Smooth muscle cell (in vitro differentiated cells): Measurements from ENCODE around the gene AGRN. TPM values are rescaled to one million over a fixed set of nuclear protein-coding genes. Genes with fewer than 3 reads are reported as not detected.

ENCODE experiments used
- DNase-seq: peaks from one replicate; lab custom pipeline; 2025; ENCODE audit not compliant: unreplicated experiment; lab: John Stamatoyannopoulos, UW
- H2AFZ ChIP-seq: fragments of 200-600 bp; sonication (generic); 2 replicates; pipeline ENCODE4 v1.6.0; 2016; ENCODE audit warnings: antibody characterized with exemption, low read depth, mild to moderate bottlenecking
- H3F3A ChIP-seq: fragments of 200-600 bp; sonication (generic); 2 replicates; pipeline ENCODE4 v1.6.0; 2017; ENCODE audit warnings: antibody characterized with exemption, low read depth
- H3K27ac ChIP-seq: fragments of 200-600 bp; sonication (generic); 2 replicates; pipeline ENCODE4 v1.5.1; 2016; ENCODE audit warnings: low read depth, mild to moderate bottlenecking
- H3K27me3 ChIP-seq: fragments of 200-600 bp; sonication (generic); 2 replicates; pipeline ENCODE4 v1.6.1; 2016; ENCODE audit warnings: low read depth, mild to moderate bottlenecking
- H3K36me3 ChIP-seq: fragments of 200-600 bp; sonication (generic); 2 replicates; pipeline ENCODE4 v1.5.1; 2016; ENCODE audit warnings: low read depth
- H3K4me1 ChIP-seq: fragments of 200-600 bp; sonication (generic); 2 replicates; pipeline ENCODE4 v1.5.1; 2016; ENCODE audit warnings: low read depth
- H3K4me2 ChIP-seq: fragments of 200-600 bp; sonication (generic); 2 replicates; pipeline ENCODE4 v1.6.0; 2016; ENCODE audit warnings: mild to moderate bottlenecking
- H3K4me3 ChIP-seq: fragments of 200-600 bp; sonication (generic); 2 replicates; pipeline ENCODE4 v1.5.1; 2016; ENCODE audit warnings: mild to moderate bottlenecking
- H3K79me2 ChIP-seq: fragments of 200-600 bp; sonication (generic); 2 replicates; pipeline ENCODE4 v1.6.0; 2016; ENCODE audit warnings: low read depth, mild to moderate bottlenecking
- H3K9ac ChIP-seq: fragments of 200-600 bp; sonication (generic); 2 replicates; pipeline ENCODE4 v1.6.0; 2016; ENCODE audit warnings: low read depth
- H3K9me3 ChIP-seq: fragments of 200-600 bp; sonication (generic); replicated peaks from 2 replicates; pipeline ENCODE4 v1.5.1; 2016; ENCODE audit warnings: low read depth
- H4K20me1 ChIP-seq: fragments of 200-600 bp; sonication (generic); 2 replicates; pipeline ENCODE4 v1.6.0; 2016; ENCODE audit warnings: low read depth
- whole genome bisulfite sequencing: methylation state at CpG from one replicate; pipeline ENCODE4 v1.1.7; 2016; ENCODE audit warnings: low lambda C conversion rate; 5-methylcytosine and 5-hydroxymethylcytosine counted together
- polyA plus RNA-seq: library from polyadenylated mRNA; unstranded; fragments of >200 nt; fragmentation: Nextera tagmentation; extraction: Ambion mirVana; gene quantifications from 2 replicates; pipeline ENCODE4 v1.2.1, GENCODE V29; 2016
- total RNA-seq: library from RNA; depleted of rRNA; stranded (reverse); fragments of >200 nt; gene quantifications from 2 replicates; pipeline ENCODE4 v1.2.3, GENCODE V29; 2014
- TF ChIP-seq, protein P1 (sequence below): fragments of 200-600 bp; sonication (generic); IDR thresholded peaks from 2 replicates; pipeline ENCODE4 v1.5.1; 2017; ENCODE audit warnings: borderline replicate concordance, mild to moderate bottlenecking, antibody characterized with exemption; ENCODE audit not compliant: insufficient read depth, poor library complexity, severe bottlenecking

Gene AGRN
- total and polyA plus RNA-seq, 2 experiments from 2014 or later, result 17.5 to 24.7 TPM

DNA sequence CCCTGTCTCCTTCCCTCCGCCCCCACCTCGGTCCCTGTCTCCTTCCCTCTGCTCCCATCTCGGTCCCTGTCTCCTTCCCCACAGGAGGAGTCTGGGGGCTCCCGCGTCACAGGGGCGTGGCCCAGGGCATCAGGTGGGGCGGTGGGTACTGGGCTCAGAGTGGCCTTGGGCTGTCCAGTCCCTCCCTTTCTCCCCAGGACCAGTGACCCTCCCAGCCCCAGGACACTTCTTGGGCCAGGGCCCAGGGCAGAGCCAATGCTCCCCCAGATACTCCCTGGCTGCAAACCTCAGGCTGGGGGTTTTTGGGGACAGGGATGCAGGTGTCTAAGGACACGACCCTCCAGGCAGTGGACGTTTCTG lies 61.0 kb downstream of the AGRN start:
- H3K36me3 ChIP-seq, result no peaks in the 10 kb centered on the region
- no peaks in the 10 kb centered on the region for H3K9me3 ChIP-seq
- TF ChIP-seq, protein P1, sequence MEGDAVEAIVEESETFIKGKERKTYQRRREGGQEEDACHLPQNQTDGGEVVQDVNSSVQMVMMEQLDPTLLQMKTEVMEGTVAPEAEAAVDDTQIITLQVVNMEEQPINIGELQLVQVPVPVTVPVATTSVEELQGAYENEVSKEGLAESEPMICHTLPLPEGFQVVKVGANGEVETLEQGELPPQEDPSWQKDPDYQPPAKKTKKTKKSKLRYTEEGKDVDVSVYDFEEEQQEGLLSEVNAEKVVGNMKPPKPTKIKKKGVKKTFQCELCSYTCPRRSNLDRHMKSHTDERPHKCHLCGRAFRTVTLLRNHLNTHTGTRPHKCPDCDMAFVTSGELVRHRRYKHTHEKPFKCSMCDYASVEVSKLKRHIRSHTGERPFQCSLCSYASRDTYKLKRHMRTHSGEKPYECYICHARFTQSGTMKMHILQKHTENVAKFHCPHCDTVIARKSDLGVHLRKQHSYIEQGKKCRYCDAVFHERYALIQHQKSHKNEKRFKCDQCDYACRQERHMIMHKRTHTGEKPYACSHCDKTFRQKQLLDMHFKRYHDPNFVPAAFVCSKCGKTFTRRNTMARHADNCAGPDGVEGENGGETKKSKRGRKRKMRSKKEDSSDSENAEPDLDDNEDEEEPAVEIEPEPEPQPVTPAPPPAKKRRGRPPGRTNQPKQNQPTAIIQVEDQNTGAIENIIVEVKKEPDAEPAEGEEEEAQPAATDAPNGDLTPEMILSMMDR, result no peak
- no peaks in the 10 kb centered on the region for H3K79me2 ChIP-seq
- no peak overlapping the region for H3K9ac ChIP-seq
- no peak for DNase-seq
- H3K4me3 ChIP-seq, result no peak overlapping the region
- H3K4me2 ChIP-seq, result no peak overlapping the region
- no peaks in the 10 kb centered on the region for H3K27me3 ChIP-seq
- peaks cover 5% of the 10 kb centered on the region for H3K4me1 ChIP-seq
- H2AFZ ChIP-seq, result no peak overlapping the region
- no peaks in the 10 kb centered on the region for H3F3A ChIP-seq
- H4K20me1 ChIP-seq, result no peaks in the 10 kb centered on the region
- H3K27ac ChIP-seq, result no peak overlapping the region
- WGBS, result 40% methylated on average over 1 of the region's 9 CpGs

DNA sequence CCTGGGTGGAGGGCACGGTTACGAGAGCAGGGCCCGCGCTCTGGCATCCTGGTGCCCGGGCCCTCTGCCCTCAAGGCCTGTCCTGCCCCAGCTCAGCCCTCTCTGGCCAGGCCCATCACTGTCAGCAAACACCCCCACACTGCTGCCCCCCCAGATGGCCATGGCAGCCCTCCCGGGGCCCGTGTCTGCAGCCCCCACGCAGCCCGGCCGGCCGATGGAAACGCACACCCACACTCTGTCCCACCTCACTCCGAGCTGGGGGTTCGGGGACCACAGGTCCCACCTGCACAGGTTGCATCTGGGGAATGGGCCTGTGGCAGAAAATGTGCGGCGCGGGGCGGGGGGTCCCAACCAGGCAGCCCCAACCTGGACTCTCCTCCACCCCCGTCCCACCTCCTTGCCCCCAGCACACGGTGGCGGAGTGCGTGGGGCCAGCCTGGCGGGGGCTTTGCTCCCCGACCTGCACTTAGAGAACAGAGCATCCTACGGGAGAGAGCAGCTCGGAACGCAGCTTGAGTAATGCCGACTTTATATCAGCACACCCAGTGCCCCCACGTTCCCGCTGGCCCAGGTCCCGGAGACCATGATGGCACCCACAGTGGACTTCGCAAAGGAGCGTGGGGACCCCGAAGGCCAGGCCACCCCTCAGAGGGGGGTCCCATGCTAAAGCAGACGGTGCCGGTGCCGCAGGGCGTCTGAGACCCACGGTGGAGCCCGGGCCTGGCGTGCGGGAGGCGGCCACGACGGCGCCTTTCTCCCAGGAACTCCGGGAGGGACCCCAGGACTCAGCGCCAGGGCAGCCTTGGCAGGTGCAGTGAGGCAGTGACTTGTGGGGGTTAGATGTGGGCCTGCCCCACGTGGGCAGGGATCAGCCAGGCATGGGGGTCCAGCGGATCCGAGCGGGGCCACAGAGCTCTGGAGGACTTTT lies 61.7 kb downstream of the AGRN start:
- no peaks in the 10 kb centered on the region for H3K79me2 ChIP-seq
- H2AFZ ChIP-seq, result no peak overlapping the region
- no peaks in the 10 kb centered on the region for H3K27me3 ChIP-seq
- TF ChIP-seq, protein P1, result no peak
- H3K4me1 ChIP-seq, result peaks cover 5% of the 10 kb centered on the region
- no peak overlapping the region for H3K27ac ChIP-seq
- H4K20me1 ChIP-seq, result no peaks in the 10 kb centered on the region
- no peaks in the 10 kb centered on the region for H3K36me3 ChIP-seq
- no peak overlapping the region for H3K4me3 ChIP-seq
- WGBS, result 94% methylated on average over 45 of the region's 52 CpGs
- H3K9ac ChIP-seq, result no peak overlapping the region
- no peaks in the 10 kb centered on the region for H3K9me3 ChIP-seq
- DNase-seq, result no peak
- no peaks in the 10 kb centered on the region for H3F3A ChIP-seq
- H3K4me2 ChIP-seq, result no peak overlapping the region

DNA sequence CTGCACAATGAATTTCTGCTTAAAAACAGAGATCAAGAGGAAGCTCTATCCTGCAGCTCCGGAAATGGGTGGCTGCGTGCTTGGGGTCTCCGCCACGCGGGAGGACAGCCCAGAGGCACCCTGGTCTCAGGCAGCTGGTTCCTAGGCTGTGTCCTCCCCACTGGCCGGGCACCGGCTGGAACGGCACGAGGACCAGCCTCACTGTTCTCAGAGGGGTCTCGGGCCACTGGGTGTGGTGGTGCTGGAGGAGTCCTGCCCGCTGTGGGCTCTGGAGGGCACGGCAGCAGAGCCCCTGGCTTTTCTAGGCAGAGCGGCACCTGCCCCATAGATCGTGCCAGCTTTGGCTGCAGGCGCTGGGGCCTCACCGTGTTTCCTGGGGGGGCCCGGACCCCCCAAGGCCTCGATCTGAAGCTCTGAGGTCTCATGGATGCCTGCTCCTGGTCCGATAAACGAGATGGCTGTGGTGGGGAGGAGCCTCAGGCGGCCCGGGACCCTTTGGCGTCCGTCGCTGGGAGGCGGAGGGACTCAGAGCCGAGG lies 62.4 kb downstream of the AGRN start:
- Histone ChIP-seq H2AFZ (no peak overlapping the region), H3K79me2 (no peaks in the 10 kb centered on the region)
- WGBS, result 94% methylated on average over 27 of the region's 27 CpGs

More for the DNA sequence above, 62.4 kb downstream of the AGRN start:
- TF ChIP-seq, protein P1, result no peak
- no peaks in the 10 kb centered on the region for H3K9me3 ChIP-seq
- no peak overlapping the region for H3K4me3 ChIP-seq
- no peak overlapping the region for H3K4me2 ChIP-seq
- H3K36me3 ChIP-seq, result no peaks in the 10 kb centered on the region
- DNase-seq, result no peak
- no peak overlapping the region for H3K9ac ChIP-seq
- no peak overlapping the region for H3K27ac ChIP-seq
- no peaks in the 10 kb centered on the region for H3F3A ChIP-seq
- H4K20me1 ChIP-seq, result no peaks in the 10 kb centered on the region
- H3K4me1 ChIP-seq, result peaks cover 5% of the 10 kb centered on the region
- no peaks in the 10 kb centered on the region for H3K27me3 ChIP-seq
